Measurements from ENCODE around the gene SORCS3.

Gene SORCS3

GRCh38 chr10:104643303-104643663 lies 2.2 kb downstream of the SORCS3 start:
- DNase-seq (ENCODE audit: low read depth in 2 of 2) = no peak

GRCh38 chr10:104646146-104646545 lies 5.1 kb downstream of the SORCS3 start:
- DNase-seq (ENCODE audit: low read depth in 2 of 2) = no peak

- no peak for DNase-seq (ENCODE audit: low read depth in 2 of 2)
These were observed 7.3 kb downstream of the SORCS3 start for GRCh38 chr10:104648421-104648820.

- DNase-seq (ENCODE audit: low read depth in 2 of 2) = no peak
These were observed 9.0 kb downstream of the SORCS3 start for GRCh38 chr10:104650072-104650471.

- no peak for DNase-seq (ENCODE audit: low read depth in 2 of 2)
These were observed 9.7 kb downstream of the SORCS3 start for GRCh38 chr10:104650635-104651331.

GRCh38 chr10:104657036-104657435 lies 15.9 kb downstream of the SORCS3 start:
- DNase-seq (ENCODE audit: low read depth in 2 of 2) = no peak

- DNase-seq (ENCODE audit: low read depth in 2 of 2) = no peak
These were observed 16.4 kb downstream of the SORCS3 start for GRCh38 chr10:104657457-104657856.

- DNase-seq (ENCODE audit: low read depth in 2 of 2) = no peak
These were observed 17.0 kb downstream of the SORCS3 start for GRCh38 chr10:104658067-104658466.

GRCh38 chr10:104659809-104660208 lies 18.7 kb downstream of the SORCS3 start:
- no peak for DNase-seq (ENCODE audit: low read depth in 2 of 2)

GRCh38 chr10:104663076-104663475 lies 22.0 kb downstream of the SORCS3 start:
- no peak for DNase-seq (ENCODE audit: low read depth in 2 of 2)

GRCh38 chr10:104663563-104663962 lies 22.5 kb downstream of the SORCS3 start:
- no peak for DNase-seq (ENCODE audit: low read depth in 2 of 2)

GRCh38 chr10:104664205-104664604 lies 23.1 kb downstream of the SORCS3 start:
- DNase-seq (ENCODE audit: low read depth in 2 of 2) = no peak

- DNase-seq (ENCODE audit: low read depth in 2 of 2) = no peak
These were observed 24.1 kb downstream of the SORCS3 start for GRCh38 chr10:104665174-104665573.

GRCh38 chr10:104666106-104666505 lies 25.0 kb downstream of the SORCS3 start:
- DNase-seq (ENCODE audit: low read depth in 2 of 2) = no peak

GRCh38 chr10:104676874-104677273 lies 35.8 kb downstream of the SORCS3 start:
- DNase-seq (ENCODE audit: low read depth in 2 of 2) = no peak

- no peak for DNase-seq (ENCODE audit: low read depth in 2 of 2)
These were observed 37.6 kb downstream of the SORCS3 start for GRCh38 chr10:104678658-104679057.

GRCh38 chr10:104680467-104681401 lies 39.6 kb downstream of the SORCS3 start:
- DNase-seq (ENCODE audit: low read depth in 2 of 2) = no peak

GRCh38 chr10:104681485-104681884 lies 40.4 kb downstream of the SORCS3 start:
- no peak for DNase-seq (ENCODE audit: low read depth in 2 of 2)

- no peak for DNase-seq (ENCODE audit: low read depth in 2 of 2)
These were observed 42.5 kb downstream of the SORCS3 start for GRCh38 chr10:104683567-104683966.

GRCh38 chr10:104686829-104687228 lies 45.7 kb downstream of the SORCS3 start:
- no peak for DNase-seq (ENCODE audit: low read depth in 2 of 2)

- no peak for DNase-seq (ENCODE audit: low read depth in 2 of 2)
These were observed 47.4 kb downstream of the SORCS3 start for GRCh38 chr10:104688251-104689042.

- DNase-seq (ENCODE audit: low read depth in 2 of 2) = no peak
These were observed 48.0 kb downstream of the SORCS3 start for GRCh38 chr10:104689105-104689504.
